Stimulated activated effector memory CD8-positive, alpha-beta T cell treated with anti-CD3 and anti-CD28 coated beads, Interleukin-12 subunit alpha, Interleukin-12 subunit beta, amount 100 ng/mL, for 72 hours (primary cell): ENCODE data around the gene BSPH1.
"Not testable (repeated sequence)": the region's sequence is repeated elsewhere in the genome, so short reads cannot be mapped to it uniquely, and the experiment has no call there.

ENCODE experiments used
- ATAC-seq: fragments of 150-1000 bp; cut with Tn5 transposase; 2 replicates; pipeline ENCODE4 v1.10.0; 2021
- DNase-seq, 2 donors: peaks; one replicate each; pipeline ENCODE4 v3.0.0; 2021 to 2022; ENCODE audit warnings: low spot score in 2 of 2
- H3K27ac Mint-ChIP-seq: one replicate; pipeline ENCODE4 v1.8.0; 2022; ENCODE audit warnings: mild to moderate bottlenecking, mixed read lengths
- H3K36me3 Mint-ChIP-seq: one replicate; pipeline ENCODE4 v1.8.0; 2022; ENCODE audit warnings: mild to moderate bottlenecking, mixed read lengths
- H3K4me1 Mint-ChIP-seq: one replicate; pipeline ENCODE4 v1.8.0; 2022; ENCODE audit warnings: mixed read lengths
- H3K4me3 Mint-ChIP-seq: one replicate; pipeline ENCODE4 v1.8.0; 2022; ENCODE audit warnings: mild to moderate bottlenecking, mixed read lengths
- H3K9me3 Mint-ChIP-seq: one replicate; pipeline ENCODE4 v1.8.0; 2022; ENCODE audit warnings: mixed read lengths

The BSPH1 gene

DNA sequence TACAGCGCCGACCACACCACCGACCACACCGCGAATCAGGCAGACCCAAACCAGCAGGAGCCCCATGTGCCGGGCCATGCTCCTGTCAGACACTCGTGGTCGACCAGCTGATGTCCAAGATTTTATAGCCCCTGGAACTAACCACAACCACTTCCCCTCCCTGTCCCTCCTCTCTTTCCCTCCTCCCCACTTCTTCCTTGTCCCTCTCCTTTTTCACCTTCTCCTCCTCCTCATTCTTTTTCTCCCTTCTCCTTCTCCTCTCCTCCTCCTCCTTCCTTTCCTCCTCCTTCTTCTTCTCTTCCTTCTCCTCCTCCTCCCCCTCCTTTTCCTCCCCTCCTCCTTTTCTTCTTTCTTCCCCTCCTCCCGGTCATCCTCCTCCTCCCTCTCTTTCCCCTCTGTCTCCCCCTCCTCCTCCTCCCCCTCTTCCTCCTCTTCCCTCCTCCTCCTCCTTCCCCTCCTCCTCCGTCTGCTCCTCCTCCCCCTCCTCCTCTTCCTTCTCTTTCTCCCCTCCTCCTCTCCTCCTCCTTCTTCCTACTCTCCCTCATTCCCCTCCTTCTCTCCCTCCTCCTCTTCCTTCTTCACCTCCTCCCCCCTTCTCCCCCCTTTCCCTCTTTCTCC lies 670 bp downstream of the BSPH1 start:
- ATAC-seq (no peak), DNase-seq (no peak)
- no peaks in the 10 kb centered on the region for H3K36me3 Mint-ChIP-seq
- H3K4me1 Mint-ChIP-seq, result no peaks in the 10 kb centered on the region
- H3K9me3 Mint-ChIP-seq, result no peaks in the 10 kb centered on the region
- H3K4me3 Mint-ChIP-seq, result no peak overlapping the region
- no peak overlapping the region for H3K27ac Mint-ChIP-seq

DNA sequence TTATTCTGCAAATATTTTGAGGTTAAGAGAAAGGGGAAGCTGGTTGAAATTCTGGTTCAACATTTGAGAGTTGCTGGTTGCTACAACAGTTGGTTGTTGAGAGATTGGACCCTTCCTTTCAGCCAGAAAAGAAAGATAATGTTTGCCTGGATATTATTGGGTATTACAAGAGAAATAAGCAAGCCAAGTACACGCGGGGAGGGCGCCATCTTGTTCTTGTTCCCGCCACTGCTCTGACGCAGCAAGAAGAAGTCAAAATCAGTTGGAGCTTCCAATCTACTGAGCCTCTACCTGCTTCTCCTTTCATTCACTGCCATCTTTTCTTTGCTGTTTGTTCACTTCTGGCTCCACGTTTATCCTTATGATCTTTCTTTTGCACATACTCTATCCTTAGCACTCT lies 18.4 kb downstream of the BSPH1 start:
- H3K4me1 Mint-ChIP-seq, result no peaks in the 10 kb centered on the region
- no peak for DNase-seq
- H3K27ac Mint-ChIP-seq, result no peak overlapping the region
- H3K36me3 Mint-ChIP-seq, result no peaks in the 10 kb centered on the region
- H3K9me3 Mint-ChIP-seq, result no peaks in the 10 kb centered on the region
- H3K4me3 Mint-ChIP-seq, result no peak overlapping the region
- ATAC-seq, result no peak

DNA sequence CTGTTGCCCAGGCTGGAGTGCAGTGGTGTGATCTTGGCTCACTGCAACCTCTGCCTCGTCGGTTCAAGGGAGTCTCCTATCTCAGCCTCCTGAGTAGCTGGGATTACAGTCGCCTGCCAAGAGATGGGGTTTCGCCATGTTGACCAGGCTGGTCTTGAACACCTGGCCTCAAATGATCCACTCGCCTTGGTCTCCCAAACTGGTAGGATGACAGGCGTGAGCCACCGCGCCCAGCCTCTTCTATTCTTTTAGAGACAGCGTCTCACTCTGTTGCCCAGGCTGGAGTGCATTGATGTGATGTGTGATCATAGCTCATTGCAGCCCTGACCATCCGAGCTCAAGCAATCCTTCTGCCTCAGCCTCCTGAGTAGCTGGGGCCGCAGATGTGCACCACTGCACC lies 36.0 kb downstream of the BSPH1 start:
- peak in 1 of 2 donors; percentile 55 for DNase-seq
- H3K9me3 Mint-ChIP-seq, H3K4me1 Mint-ChIP-seq, ATAC-seq, H3K36me3 Mint-ChIP-seq, H3K4me3 Mint-ChIP-seq, H3K27ac Mint-ChIP-seq: not testable (repeated sequence)

DNA sequence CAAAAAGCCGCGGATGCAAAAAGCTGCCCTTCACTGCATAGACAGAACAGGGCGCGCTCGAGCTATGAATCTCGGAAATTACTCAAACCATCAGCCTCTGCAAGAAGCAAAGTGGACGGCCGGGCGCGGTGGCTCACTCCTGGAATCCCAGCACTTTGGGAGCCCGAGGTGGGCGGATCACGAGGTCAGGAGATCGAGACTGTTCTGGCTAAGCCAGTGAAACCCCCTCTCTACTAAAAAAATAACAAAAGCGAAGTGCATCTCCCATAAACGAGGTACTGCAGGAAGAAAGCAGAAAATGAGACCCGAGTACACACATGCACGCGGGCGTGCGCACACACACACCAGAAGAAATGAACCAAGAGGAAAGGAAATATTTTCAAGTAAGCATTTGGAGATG lies 39.8 kb downstream of the BSPH1 start:
- H3K4me1 Mint-ChIP-seq, H3K9me3 Mint-ChIP-seq, H3K4me3 Mint-ChIP-seq, ATAC-seq, DNase-seq, H3K36me3 Mint-ChIP-seq, H3K27ac Mint-ChIP-seq: not testable (repeated sequence)

DNA sequence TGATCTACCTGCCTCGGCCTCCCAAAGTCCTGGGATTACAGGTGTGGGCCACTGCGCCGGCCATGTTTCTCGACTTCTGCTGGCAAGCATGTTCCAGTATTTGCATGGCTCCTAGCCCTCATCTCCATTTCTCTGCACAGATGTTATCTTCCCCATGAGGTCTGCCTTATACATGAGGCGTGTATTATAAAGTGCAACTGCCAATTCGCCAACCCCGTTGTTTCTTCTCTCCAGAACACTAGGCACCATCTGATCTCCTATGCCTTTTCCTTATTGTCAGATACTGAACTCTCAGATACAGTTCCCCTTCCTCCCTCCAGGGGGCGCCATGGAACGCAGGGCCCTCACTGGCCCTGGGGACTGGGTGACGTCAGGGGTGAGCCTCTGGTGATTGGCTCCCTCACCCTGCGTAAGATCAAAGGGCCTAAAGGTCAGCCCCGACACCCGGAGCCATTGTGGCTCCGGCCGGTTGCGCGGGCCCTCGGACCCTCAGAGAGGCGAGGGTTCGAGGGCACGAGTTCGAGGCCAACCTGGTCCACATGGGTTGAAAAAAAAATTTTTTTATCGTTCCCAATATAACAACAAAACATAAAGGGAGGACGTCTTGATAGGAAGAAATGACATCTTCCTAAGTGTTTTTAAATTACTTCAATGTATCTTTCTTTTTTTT lies 42.0 kb downstream of the BSPH1 start:
- H3K36me3 Mint-ChIP-seq, ATAC-seq, H3K4me1 Mint-ChIP-seq, H3K27ac Mint-ChIP-seq, H3K4me3 Mint-ChIP-seq, H3K9me3 Mint-ChIP-seq: not testable (repeated sequence)
- peak; percentile 26 to 71 for DNase-seq

DNA sequence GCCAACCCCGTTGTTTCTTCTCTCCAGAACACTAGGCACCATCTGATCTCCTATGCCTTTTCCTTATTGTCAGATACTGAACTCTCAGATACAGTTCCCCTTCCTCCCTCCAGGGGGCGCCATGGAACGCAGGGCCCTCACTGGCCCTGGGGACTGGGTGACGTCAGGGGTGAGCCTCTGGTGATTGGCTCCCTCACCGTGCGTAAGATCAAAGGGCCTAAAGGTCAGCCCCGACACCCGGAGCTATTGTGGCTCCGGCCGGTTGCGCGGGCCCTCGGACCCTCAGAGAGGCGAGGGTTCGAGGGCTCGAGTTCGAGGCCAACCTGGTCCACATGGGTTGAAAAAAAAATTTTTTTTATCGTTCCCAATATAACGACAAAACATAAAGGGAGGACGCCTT lies 63.4 kb downstream of the BSPH1 start:
- not testable (repeated sequence) for H3K4me3 Mint-ChIP-seq, ATAC-seq, H3K36me3 Mint-ChIP-seq, H3K4me1 Mint-ChIP-seq, H3K27ac Mint-ChIP-seq, DNase-seq, H3K9me3 Mint-ChIP-seq

DNA sequence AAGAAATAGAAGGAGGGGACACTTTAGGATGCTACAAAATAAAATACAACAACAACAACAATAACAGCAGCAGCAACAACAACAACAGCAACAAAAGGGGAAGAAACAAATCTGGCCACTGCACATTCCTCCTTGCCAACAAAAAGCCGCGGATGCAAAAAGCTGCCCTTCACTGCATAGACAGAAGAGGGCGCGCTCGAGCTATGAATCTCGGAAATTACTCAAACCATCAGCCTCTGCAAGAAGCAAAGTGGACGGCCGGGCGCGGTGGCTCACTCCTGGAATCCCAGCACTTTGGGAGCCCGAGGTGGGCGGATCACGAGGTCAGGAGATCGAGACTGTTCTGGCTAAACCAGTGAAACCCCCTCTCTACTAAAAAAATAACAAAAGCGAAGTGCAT lies 71.9 kb downstream of the BSPH1 start:
- ATAC-seq, H3K4me1 Mint-ChIP-seq, H3K4me3 Mint-ChIP-seq, H3K36me3 Mint-ChIP-seq, H3K27ac Mint-ChIP-seq, H3K9me3 Mint-ChIP-seq: not testable (repeated sequence)
- peak; percentile 98 to 100 for DNase-seq
